Measurements from ENCODE around the gene UBE2E1.
A peak's percentile ranks its signal among the peaks of the same experiment; 100 is the strongest.

Gene UBE2E1

GRCh38 chr3:23880703-23881339, 75.1 kb downstream of the UBE2E1 start:
- no peak for TF ChIP-seq POLR2A (IDR thresholded peaks at IDR 0.05; ENCODE audit: low read length)
- no peak for TF ChIP-seq GATA1 (IDR thresholded peaks at IDR 0.05; ENCODE audit: low read depth, low read length)
- no peak for DNase-seq

GRCh38 chr3:23881993-23882392, 76.2 kb downstream of the UBE2E1 start:
- peak in 1 of 2 experiments; percentile 7 for DNase-seq

DNA sequence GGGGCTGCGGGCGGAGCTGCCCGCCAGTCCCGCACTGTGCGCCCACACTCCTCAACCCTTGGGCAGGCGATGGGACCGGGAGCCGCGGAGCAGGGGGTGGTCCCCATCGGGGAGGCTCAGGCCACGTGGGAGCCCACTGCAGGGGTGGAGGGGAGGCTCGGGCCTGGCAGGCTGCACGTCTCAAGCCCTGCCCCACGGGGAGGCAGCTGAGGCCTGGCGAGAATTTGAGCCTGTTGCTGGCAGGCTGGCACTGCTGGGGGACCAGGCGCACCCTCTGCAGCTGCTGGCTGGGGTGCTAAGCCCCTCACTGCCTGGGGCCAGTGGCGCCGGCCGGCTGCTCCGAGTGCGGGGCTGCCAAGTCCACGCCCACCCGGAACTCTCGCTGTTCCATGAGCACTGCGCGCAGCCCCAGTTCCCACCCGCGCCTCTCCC, 76.7 kb downstream of the UBE2E1 start:
- no peak for DNase-seq

DNA sequence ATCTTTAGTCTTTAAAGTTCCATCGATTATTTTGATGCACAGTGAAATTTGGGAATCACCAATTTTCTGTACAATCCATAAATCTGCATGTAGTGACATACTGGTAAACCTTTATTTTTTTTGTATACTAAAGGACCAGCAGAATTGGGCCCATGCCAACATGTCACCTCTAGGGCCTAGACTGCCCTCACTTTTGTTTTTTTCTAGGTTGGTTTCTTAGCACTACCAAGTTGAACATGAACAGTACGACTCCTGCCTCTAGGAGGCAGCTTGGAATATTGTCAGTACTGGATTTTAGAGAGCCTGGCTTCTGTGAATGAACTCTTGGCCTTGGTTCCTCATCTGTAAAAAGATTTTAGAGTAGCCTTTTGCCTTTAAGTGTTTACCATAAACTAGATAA, 78.7 kb downstream of the UBE2E1 start:
- no peak for TF ChIP-seq GATA1 (IDR thresholded peaks at IDR 0.05; ENCODE audit: low read depth, low read length)
- TF ChIP-seq POLR2A (IDR thresholded peaks at IDR 0.05; ENCODE audit: low read length) = no peak
- peak; percentile 4 to 10 for DNase-seq

More for the DNA sequence above, 76.7 kb downstream of the UBE2E1 start:
- no peak for TF ChIP-seq GATA1 (IDR thresholded peaks at IDR 0.05; ENCODE audit: low read depth, low read length)
- TF ChIP-seq POLR2A (IDR thresholded peaks at IDR 0.05; ENCODE audit: low read length) = no peak

GRCh38 chr3:23885210-23885609, 79.5 kb downstream of the UBE2E1 start:
- DNase-seq = no peak
- TF ChIP-seq GATA1 (IDR thresholded peaks at IDR 0.05; ENCODE audit: low read depth, low read length) (no peak), POLR2A (IDR thresholded peaks at IDR 0.05; ENCODE audit: low read length) (no peak)

DNA sequence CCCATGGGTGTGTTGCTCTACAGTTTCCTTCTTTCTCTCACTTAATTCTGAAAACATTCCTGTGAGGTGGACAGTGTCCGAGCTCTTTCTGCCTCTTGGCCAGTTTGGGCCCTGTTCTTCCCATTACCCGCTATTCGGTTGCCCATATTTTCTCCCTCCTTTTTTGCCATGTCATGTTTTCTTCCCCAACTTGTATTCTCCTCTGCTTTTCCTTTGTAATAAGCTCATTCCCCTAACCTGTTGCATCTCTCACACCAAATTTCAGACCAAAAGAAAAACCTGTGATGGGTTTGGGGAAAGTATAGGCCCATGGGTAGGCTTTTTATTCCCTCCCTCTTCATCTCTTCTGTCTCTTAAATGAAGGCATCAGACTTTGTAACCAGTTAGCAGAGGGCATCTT, 80.6 kb downstream of the UBE2E1 start:
- no peak for DNase-seq
- no peak for TF ChIP-seq POLR2A (IDR thresholded peaks at IDR 0.05; ENCODE audit: low read length)
- TF ChIP-seq GATA1 (IDR thresholded peaks at IDR 0.05; ENCODE audit: low read depth, low read length) = no peak

GRCh38 chr3:23888617-23889228, 83.0 kb downstream of the UBE2E1 start:
- TF ChIP-seq POLR2A (IDR thresholded peaks at IDR 0.05; ENCODE audit: low read length) = no peak
- TF ChIP-seq GATA1 (IDR thresholded peaks at IDR 0.05; ENCODE audit: low read depth, low read length) = no peak
- peak; percentile 39 to 70 for DNase-seq

GRCh38 chr3:23889386-23889785, 83.6 kb downstream of the UBE2E1 start:
- DNase-seq = no peak
- no peak for TF ChIP-seq POLR2A (IDR thresholded peaks at IDR 0.05; ENCODE audit: low read length)

GRCh38 chr3:23889950-23890349, 84.2 kb downstream of the UBE2E1 start:
- no peak for DNase-seq

GRCh38 chr3:23894254-23895061, 88.7 kb downstream of the UBE2E1 start:
- no peak for TF ChIP-seq GATA1 (IDR thresholded peaks at IDR 0.05; ENCODE audit: low read depth, low read length)
- no peak for TF ChIP-seq POLR2A (IDR thresholded peaks at IDR 0.05; ENCODE audit: low read length)
- DNase-seq = no peak

More at GRCh38 chr3:23889950-23890349, 84.2 kb downstream of the UBE2E1 start:
- TF ChIP-seq GATA1 (IDR thresholded peaks at IDR 0.05; ENCODE audit: low read depth, low read length) (no peak), POLR2A (IDR thresholded peaks at IDR 0.05; ENCODE audit: low read length) (no peak)

GRCh38 chr3:23895181-23895580, 89.4 kb downstream of the UBE2E1 start:
- DNase-seq = no peak
- no peak for TF ChIP-seq POLR2A (IDR thresholded peaks at IDR 0.05; ENCODE audit: low read length)
- no peak for TF ChIP-seq GATA1 (IDR thresholded peaks at IDR 0.05; ENCODE audit: low read depth, low read length)

DNA sequence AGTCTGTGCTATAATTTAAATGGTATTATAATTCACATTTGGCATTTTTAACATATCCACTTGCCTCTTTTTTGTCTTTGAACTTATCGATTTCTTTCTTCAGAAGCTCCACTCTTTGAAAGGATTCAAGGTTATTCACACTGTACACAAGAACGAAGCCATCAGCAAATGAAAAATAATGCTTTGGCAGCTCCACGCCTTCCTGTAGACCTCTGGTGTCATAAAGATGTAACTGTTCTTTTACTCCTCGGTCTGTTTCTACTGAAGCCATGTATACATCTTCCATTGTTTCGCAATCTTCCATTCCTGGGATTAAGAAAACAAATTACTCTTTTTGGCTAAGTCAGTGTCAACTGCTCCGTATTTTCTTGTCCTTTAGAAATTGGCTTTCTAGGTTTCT, 95.0 kb downstream of the UBE2E1 start:
- DNase-seq = no peak

GRCh38 chr3:23904545-23904944, 98.8 kb downstream of the UBE2E1 start:
- no peak for DNase-seq
- TF ChIP-seq POLR2A (IDR thresholded peaks at IDR 0.05; ENCODE audit: low read length) = no peak
- no peak for TF ChIP-seq GATA1 (IDR thresholded peaks at IDR 0.05; ENCODE audit: low read depth, low read length)

More for the DNA sequence above, 95.0 kb downstream of the UBE2E1 start:
- no peak for TF ChIP-seq POLR2A (IDR thresholded peaks at IDR 0.05; ENCODE audit: low read length)
- TF ChIP-seq GATA1 (IDR thresholded peaks at IDR 0.05; ENCODE audit: low read depth, low read length) = no peak

DNA sequence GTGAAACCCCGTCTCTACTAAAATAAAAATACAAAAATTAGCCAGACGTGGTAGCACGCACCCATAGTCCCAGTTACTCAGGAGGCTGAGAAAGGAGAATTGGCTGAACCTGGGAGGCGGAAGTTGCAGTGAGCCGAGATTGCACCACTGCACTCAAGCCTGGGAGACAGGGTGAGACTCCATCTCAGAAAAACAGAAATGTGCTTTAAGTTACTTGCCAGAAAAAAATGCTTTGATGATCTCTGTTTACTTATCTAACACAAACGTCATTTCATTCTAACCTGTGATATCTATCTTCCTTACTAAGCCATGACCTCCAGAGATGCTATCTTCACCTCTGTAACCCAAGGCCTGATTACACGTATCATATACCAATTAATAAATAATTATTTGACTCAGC, 103.6 kb downstream of the UBE2E1 start:
- TF ChIP-seq GATA1 (IDR thresholded peaks at IDR 0.05; ENCODE audit: low read depth, low read length) (no peak), POLR2A (IDR thresholded peaks at IDR 0.05; ENCODE audit: low read length) (no peak)
- DNase-seq = no peak
